Glomerular endothelial cell (primary cell): ENCODE measurements around the gene TLK2. TPM values are rescaled to one million over a fixed set of nuclear protein-coding genes. Genes with fewer than 3 reads are reported as not detected.
"Not testable (repeated sequence)": the region's sequence is repeated elsewhere in the genome, so short reads cannot be mapped to it uniquely, and the experiment has no call there.

Experiments
- DNase-seq: peaks from one replicate; pipeline ENCODE4 v3.0.0-alpha.2; 2011; ENCODE audit warnings: low read depth, low spot score; ENCODE audit errors: extremely low read depth
- total RNA-seq: library from RNA; depleted of rRNA; stranded (reverse); fragments of >200 nt; gene quantifications from 2 replicates; pipeline ENCODE4 v1.2.3, GENCODE V29; 2015

The TLK2 gene
- total RNA-seq, 1 donor from 2014 or later = 27.9 TPM

GRCh38 chr17:62597920-62598319 lies 119.3 kb downstream of the TLK2 start:
- DNase-seq = no peak

DNA sequence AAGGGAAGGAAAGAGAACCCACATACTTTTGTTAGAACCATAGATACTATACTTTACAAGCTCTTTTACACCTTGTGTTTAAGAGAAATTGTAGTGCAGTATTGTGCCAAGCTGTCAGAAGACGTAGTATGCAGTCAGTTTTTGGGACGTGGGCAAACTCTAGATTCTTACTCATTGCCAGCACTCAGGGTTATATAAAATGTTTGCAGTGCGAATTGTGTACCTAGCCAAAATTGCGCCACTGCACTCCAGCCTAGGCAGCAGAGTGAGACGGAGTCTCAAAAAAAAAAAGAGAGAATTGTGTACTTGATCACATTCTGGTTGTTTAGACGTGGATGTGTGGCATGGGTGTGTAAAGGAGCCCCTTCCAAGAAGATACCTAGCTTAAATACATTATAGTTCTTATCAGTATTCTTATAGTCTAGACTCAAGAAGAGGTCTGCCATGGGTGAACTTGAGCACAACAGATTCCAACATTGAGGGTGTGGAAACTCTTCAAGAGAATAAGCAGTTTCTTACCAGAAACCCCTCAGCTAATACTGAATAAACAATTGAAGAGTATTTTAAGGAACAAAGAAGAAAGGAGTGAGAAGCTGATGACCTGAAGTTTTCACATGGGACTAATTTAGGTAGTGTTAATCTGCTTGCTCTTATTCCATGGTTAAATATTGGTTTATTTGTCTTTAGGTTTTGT lies 121.5 kb downstream of the TLK2 start:
- DNase-seq = no peak

GRCh38 chr17:62600805-62601204 lies 122.2 kb downstream of the TLK2 start:
- DNase-seq = no peak

GRCh38 chr17:62601471-62601870 lies 122.8 kb downstream of the TLK2 start:
- no peak for DNase-seq

DNA sequence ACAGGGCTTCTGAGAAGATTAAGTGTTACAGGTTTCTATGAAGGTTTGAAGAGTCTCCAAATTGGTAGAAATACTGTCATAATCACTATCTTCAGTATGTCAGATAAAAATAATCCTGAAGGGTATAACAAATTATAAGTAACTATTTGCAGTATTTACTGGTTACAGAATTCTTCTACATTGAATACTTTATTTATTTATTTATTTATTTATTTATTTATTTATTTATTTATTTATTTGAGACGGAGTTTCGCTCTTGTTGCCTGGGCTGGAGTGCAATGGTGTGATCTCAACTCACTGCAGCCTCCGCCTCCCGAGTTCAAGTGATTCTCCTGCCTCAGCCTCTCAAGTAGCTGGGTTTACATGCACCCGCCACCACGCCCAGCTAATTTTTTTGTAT lies 125.2 kb downstream of the TLK2 start:
- not testable (repeated sequence) for DNase-seq

DNA sequence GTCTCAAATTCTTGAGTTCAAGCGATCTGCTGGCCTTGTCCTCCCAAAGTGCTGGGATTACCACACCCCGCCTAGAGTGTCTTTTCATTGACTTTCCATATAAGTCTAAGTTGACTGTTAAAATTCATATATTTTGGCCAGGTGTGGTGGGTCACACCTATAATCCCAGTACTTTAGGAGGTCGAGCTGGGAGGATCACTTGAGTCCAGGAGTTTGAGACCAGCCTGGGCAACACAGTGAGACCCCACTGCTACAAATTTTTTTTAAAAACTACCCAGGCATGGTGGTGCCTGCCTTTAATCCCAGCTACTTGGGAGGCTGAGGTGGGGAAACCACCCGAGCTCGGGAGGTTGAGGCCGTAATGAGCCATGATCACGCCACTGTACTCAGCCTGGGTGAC lies 127.0 kb downstream of the TLK2 start:
- no peak for DNase-seq

- no peak for DNase-seq
Observed at GRCh38 chr17:62611292-62611691, 132.7 kb downstream of the TLK2 start.

DNA sequence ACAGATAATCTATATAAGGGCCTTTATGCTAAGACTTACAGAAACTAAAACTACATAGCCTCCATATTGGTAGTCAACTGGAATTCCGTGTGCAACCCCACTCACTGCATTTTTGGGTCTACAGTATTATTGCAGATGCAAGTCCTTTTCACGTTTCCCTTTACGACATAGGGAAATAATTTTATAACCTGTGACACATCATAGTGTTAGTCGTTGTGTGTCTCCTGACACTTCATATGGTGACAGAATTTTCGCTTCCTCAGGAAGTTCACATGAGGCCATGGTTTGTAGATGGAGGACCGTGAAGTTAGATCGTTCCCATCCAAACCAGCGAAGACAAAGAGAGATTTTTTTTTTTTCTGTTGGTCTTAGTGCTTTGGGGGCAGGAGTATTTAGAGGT lies 133.1 kb downstream of the TLK2 start:
- no peak for DNase-seq

- not testable (repeated sequence) for DNase-seq
Observed at GRCh38 chr17:62612289-62612688, 133.7 kb downstream of the TLK2 start.

DNA sequence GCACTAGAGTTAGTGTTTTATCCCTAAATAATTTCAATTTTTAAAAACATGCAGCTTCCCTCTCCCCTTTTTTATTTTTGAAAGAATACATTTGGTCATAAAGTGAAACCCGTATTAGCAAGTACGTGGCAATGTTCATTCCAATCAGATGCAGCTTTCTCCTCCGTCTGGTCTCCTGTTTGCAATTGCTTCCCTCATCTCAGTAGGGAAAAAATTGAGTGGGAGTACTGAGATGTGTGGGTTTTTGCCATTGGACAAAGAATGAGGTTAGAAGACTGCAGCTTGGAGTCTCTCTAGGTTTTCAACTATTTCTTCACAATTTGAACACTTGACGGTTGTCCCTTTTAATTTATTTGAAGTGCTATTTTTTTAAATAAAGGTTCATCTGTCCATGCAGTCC lies 134.5 kb downstream of the TLK2 start:
- DNase-seq = not testable (repeated sequence)

GRCh38 chr17:62614142-62614541 lies 135.5 kb downstream of the TLK2 start:
- no peak for DNase-seq

DNA sequence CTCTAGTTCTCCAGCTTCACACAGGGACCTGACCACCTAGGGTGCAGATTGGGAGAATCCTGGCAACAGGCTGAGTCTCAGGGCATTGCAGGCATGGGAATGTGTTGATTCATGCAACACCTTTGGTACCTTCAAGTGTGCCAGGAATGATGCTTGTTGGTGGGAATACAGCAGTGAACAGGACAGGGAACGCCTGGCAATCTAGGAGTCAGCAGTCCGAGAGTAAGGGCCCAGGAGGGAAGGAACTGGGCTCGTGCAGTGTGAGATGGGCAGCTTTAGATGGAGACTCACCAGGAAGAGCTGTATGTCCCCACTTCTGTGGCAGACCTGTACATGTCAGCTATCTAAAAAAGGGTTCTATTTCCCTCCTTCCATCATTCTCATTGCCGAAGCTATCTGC lies 136.9 kb downstream of the TLK2 start:
- no peak for DNase-seq

DNA sequence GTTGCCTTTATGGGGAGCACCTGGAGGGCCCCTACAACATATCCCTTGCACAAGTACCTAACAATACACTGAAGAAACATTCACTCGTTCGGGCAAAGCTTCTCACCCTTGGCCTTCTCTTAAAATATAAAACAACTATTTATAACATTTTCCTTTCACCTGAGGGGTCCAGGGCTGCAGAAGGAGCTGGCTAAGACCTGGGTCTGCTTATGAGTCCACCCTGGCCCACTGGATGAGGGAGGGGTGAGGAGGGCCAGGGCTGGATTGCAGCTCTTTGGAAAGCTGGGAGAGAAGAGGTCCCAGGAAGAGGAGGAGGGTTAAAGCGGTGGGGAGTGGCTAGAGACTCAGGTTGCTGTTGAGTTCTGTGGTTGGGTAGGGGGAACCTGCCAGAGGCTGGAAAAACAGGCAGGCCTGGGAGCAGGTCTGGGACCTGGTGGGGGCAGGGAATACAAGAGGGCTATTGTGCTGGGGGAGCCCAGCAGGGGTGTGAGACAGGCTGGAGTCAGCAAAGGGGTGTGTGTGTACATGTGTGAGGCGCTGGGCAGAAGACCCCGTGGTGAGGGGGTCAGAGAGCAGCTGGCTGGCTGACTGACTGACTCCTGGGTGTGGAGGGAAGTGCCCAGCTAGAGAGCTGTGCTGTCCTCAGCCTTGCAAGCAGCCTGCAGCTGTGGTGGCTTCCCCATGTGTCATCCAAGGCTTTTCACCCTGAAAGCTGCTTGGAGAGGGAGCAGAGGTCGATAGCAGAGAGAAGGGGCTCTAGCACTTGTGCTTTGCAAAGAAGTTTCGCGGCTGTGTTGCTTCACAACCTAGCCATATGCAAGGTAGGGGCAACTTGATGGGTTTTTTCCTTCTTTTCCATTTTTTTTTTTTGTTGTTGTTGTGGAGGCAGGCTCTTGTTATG lies 138.6 kb downstream of the TLK2 start:
- DNase-seq = no peak

DNA sequence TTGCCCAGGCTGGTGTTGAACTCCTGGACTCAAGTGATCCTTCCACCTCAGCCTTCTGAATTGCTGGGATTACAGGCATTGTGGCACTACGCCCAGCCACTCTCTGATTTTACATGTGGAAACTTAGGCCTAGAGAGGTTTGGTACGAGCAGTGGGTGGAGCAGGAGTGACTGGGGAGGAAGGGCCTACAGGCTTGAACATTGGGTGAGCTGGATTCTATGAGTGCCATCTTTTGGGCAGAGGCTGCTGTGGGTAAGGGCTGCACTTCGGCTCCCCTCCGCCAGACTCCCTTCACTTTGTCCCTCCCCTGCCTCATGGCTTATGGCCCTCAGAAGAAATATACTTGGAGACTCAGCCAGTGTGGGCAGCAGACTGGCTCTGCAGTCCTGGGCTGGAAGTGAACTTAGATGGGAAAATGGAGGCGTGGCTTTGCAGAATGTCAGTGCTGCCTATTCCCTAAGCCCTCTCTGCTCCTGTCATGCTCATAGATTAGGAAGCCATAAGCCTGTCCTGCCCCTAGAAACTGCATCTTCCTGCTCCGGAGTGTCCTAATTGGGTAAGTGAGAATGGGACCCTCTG lies 139.4 kb downstream of the TLK2 start:
- DNase-seq = no peak

DNA sequence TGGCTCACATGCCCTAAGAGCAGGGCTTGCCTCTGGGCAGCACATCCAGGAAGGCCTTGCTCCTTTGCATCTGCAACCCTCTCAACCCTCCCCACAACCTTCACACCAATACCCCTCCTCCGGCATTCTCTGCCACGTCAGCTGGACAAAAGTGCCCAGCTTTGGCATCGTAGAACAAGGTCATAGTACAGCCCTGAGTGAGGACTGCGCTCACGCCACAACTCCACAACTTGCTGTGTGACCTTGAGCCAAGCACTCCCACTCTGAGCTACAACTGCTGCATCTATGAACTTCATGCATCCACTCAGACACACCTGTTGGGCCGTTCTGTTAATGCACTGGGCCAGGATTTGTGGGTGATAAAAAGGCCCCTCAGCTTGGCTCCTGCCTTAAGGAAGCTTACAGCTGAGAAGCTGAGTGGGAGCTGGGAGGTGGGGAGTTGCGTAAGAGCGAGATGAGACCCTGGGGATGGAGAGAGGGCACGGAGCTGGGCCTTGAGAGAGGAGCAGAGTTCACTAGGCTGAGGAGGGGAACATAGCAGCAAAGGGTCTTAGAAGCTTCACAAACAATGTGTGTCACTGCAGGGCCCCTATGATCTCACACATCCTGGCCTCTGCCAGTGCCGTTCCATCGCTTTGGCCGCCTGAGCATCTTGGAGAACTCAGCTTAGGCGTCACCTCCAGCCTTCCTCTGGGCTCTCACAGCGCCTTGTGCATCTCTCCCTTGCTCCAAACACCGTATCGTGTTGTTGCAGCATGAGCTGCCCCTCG lies 140.2 kb downstream of the TLK2 start:
- DNase-seq = no peak

DNA sequence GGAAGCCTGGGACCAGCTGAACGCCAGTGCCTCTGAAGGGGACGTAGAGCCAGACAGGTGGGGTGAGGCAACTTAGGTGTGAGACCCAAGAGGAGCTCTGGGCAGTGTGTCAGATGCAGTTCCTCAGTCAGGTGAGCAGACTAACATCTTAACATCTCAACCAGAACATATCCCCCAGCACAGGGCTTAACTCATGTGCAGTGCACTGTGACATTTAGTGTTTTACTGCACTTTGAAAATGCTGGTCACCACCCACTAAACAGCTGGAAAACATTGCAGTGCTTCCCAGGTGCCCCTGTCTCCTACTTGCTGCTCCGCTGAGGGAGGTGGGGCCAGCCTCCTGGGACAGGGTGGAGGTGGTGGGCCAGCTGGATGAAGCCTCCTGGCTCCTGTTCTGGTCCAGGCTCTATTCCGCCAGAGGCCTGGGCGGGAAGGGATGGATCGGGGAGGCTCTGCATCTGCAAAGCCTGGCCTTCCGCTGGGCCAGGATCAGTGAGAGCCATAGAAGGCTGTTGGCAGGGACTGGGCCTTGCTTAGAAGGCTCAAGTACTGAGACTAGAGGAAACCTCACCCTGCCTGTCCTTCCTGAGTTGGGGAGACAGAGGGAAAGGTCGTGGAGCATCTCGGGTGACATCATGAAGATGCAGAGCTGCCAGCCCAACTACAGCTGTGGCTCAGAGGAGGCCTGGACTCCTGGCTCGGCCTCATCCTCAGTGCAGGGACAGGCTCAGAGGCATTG lies 141.0 kb downstream of the TLK2 start:
- DNase-seq = no peak

DNA sequence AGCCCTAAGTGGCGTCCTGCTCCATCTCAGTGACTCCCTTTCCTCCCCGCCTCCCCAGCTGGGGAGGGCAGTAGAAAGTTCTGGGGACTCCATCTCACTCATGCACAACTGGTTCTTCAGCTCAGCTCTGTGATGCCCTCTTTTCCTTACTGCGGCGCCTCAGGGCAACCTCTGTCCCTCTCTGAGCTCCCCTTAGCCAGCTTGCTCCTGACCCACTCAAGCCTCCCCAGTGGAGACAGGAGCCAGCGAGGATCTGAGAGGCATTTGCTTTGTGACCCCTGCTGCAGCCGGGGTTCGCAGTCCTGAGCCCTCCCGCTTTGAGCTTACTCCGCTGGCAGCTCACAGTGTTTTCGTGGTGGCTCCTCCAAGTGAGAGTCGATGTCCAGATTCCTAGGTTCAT lies 142.6 kb downstream of the TLK2 start:
- DNase-seq = no peak

GRCh38 chr17:62625184-62625869 lies 146.7 kb downstream of the TLK2 start:
- DNase-seq = no peak

DNA sequence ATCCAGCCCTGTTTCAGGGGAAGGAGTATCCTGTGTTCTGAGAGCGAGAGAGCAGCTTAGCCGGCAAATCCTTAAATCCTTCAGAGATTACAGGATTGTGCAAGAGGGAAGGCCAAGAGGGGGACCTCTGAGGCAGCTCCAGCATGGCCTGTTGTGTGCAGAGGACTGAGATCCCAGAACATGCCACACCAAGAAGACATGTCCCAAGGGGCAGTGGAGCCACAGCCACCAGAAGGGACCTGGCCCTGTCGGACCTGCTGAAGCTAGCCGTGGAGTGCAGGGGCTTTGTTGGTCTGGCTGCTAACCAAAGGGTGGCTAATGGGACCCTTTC lies 147.2 kb downstream of the TLK2 start:
- DNase-seq = no peak

- DNase-seq = no peak
Observed at GRCh38 chr17:62626719-62627218, 148.1 kb downstream of the TLK2 start.
